ENCODE results near the gene ADAMTSL4.
"Not testable (repeated sequence)": the region's sequence is repeated elsewhere in the genome, so short reads cannot be mapped to it uniquely, and the experiment has no call there.

The ADAMTSL4 gene

DNA sequence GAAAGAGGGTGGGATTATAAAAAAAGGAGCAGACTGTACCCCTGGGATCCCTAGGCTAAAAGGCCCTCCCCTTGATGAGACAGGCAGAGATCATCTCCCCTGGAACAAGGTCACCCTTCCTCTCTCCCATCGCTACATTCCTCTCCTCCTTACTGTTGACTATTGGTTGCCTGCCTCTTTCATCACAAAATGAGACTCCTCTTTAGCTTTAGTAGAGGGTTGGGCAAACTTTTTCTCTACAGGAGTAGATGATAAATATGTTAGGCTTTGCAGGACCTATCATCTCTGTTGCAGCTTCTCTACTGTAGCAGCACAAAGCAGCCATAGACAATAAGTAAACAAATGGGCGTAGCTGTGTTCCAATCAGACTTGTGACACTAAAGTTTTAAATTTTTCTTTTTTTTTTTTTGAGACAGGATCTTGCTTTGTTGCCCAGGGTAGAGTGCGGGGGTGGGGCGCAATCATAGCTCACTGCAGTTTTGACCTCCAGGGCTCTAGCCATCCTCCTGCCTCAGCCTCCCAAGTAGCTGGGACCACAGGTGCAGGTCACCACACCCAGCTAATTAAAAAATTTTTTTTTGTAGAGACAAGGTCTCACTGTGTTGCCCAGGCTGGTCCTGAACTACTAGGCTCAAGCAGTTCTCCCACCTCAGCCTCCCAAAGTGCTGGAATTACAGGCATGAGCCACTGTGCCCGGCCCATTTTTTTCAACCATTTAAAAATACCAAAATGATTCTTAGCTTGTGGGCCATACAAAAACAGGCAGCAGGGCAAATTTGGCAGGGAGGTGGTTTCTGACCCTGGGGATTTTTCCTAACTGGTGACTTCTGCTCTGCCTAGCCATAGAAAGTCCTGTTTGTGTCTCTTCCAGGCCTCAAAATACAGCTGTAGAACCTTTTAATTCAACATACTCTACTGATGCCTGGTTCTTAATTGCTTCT, 15.1 kb downstream of the ADAMTSL4 start:
- H3K27me3 Mint-ChIP-seq, result no peaks in the 10 kb centered on the region
- H3K4me3 Mint-ChIP-seq, result peak overlapping the region; percentile 92
- no peaks in the 10 kb centered on the region for H3K9me3 Mint-ChIP-seq
- H3K27ac Mint-ChIP-seq, result peak overlapping the region; percentile 100
- peaks cover 88% of the 10 kb centered on the region for H3K4me1 Mint-ChIP-seq (ENCODE audit: low read depth)
- H3K36me3 Mint-ChIP-seq (ENCODE audit: low read depth), result peaks cover 17% of the 10 kb centered on the region
- no peak for DNase-seq

DNA sequence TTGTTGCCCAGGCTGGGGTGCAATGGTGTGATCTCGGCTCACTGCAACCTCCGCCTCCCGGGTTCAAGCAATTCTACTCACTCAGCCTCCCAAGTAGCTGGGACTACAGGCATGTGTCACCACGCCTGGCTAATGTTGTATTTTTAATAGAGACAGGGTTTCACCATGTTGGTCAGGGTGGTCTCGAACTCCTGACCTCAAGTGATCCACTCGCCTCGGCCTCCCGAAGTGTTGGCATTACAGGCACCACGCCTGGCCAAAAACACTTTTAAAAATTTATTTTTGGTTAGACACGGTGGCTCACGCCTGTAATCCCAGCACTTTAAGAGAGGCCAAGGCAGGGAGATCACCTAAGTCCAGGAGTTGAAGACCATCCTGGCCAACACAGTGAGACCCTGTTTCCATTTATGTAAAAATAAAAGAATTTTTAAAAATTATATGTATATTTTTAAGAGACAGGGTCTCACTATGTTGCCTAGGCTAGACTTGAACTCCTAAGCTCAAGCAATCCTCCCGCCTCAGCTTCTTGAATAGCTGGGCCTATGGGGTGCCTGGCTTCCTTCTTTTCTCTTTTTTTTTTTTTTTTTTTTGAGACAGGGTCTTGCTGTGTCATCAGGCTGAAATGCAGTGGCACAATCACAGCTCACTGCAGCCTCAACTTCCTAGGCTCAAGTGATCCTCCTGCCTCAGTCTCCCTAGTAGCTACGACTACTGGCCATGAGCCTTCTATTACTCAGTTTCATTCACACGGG, 16.2 kb downstream of the ADAMTSL4 start:
- peak overlapping the region; percentile 100 for H3K27ac Mint-ChIP-seq
- peak overlapping the region; percentile 24 for H3K4me3 Mint-ChIP-seq
- peaks cover 28% of the 10 kb centered on the region for H3K36me3 Mint-ChIP-seq (ENCODE audit: low read depth)
- not testable (repeated sequence) for H3K9me3 Mint-ChIP-seq, DNase-seq, H3K27me3 Mint-ChIP-seq
- H3K4me1 Mint-ChIP-seq (ENCODE audit: low read depth), result peaks cover 90% of the 10 kb centered on the region

DNA sequence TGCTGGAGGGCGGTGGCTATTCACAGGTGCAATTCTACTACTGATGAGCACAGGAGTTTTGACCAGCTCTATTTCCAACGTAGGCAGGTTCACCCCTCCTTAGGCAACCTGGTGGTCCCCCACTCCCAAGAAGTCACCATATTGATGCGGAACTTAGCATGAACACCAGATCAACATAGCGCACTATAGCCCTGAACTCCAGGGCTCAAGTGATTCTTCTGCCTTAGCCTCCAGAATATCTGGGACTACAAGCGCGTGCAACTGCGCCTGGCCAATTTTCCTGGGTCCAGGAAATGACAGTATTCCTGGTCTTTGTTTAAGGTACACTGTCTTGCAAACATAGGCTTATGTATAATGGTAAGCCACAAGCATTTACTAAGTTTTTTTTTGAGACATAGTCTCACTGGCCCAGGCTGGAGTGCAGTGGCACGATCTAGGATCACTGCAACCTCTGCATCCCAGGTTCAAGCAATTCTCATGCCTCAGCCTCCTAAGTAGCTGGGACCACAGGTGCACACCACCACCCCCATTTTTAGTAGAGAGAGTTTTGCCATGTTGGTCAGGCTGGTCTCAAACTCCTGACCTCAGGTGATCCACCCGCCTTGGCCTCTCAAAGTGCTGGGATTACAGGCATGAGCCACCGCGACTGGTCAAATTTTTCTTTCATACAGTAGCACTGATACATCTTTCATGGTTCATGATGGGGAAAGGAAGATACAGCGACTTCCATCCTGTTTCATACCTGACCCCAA, 17.6 kb downstream of the ADAMTSL4 start:
- Mint-ChIP-seq H3K9me3 (no peaks in the 10 kb centered on the region), H3K27ac (peak overlapping the region; percentile 99), H3K4me3 (peak overlapping the region; percentile 99), H3K4me1 (ENCODE audit: low read depth) (peaks cover 91% of the 10 kb centered on the region), H3K36me3 (ENCODE audit: low read depth) (peaks cover 40% of the 10 kb centered on the region), H3K27me3 (no peaks in the 10 kb centered on the region)
- DNase-seq, result no peak

DNA sequence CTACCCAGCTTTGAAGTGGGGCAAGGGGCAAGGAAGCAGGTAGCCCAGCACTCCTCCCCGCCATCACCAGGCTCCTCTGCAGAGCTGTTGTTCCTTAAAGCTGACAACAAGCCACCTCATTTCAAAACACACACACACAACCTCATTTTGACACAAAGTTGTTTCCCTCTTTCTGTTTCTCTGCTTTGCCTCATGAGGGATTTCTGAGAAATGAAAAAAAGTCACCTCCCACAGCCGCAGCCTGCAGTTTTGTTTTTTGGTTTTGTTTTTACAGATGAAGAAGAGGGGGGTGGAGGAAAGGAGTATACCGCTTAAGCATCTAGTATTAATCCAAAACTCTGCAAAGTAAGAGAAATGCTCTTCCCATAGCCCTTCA, 18.1 kb downstream of the ADAMTSL4 start:
- Mint-ChIP-seq H3K36me3 (ENCODE audit: low read depth) (peaks cover 45% of the 10 kb centered on the region), H3K27ac (peak overlapping the region; percentile 99), H3K9me3 (no peaks in the 10 kb centered on the region), H3K27me3 (no peaks in the 10 kb centered on the region), H3K4me3 (peak overlapping the region; percentile 99), H3K4me1 (ENCODE audit: low read depth) (peaks cover 90% of the 10 kb centered on the region)
- DNase-seq, result peak; percentile 70

DNA sequence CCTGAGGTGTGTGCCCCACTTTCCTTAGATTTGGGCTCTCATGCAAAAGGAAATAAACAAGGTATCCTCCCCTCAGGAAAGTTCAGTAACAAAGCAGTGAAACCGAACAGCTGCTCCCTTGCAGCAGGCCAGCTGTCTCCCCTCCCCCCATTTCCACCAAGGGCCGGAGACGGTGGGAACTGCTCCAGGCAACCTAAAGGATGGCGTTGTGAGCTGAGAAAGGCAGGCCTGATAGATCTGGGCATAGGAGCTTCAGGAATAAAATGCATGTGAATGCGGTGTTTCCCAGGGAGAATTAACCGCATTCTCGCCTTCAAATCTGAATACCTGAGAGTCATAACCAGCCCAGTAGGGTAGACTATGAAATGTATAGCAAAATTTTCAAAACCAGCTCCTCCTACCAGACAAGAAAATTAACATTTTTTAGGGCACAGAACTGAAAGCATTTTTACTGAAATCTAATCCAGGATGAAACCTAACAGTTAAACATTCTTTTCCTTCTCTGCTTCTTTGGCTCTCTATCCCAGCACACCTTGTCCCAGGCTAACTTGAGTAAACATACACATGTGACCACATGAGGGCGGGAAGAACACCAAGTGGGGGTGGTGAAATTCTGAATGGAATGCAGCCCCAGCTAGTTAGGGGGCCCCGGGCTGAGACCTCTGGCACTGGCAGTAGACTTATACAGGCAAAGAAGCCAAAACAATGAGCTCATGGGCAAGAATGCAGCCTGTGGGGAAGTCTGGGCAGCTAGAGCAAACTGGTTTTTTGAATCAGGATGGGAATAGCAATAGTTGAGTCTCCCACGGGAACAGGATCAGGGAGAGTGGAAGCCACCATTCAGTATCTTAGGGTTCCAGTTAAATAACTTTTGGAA, 18.7 kb downstream of the ADAMTSL4 start:
- H3K27me3 Mint-ChIP-seq, result no peaks in the 10 kb centered on the region
- peaks cover 51% of the 10 kb centered on the region for H3K36me3 Mint-ChIP-seq (ENCODE audit: low read depth)
- peaks cover 90% of the 10 kb centered on the region for H3K4me1 Mint-ChIP-seq (ENCODE audit: low read depth)
- peak; percentile 80 for DNase-seq
- peak overlapping the region; percentile 99 for H3K27ac Mint-ChIP-seq
- H3K4me3 Mint-ChIP-seq, result peak overlapping the region; percentile 99
- H3K9me3 Mint-ChIP-seq, result no peaks in the 10 kb centered on the region

DNA sequence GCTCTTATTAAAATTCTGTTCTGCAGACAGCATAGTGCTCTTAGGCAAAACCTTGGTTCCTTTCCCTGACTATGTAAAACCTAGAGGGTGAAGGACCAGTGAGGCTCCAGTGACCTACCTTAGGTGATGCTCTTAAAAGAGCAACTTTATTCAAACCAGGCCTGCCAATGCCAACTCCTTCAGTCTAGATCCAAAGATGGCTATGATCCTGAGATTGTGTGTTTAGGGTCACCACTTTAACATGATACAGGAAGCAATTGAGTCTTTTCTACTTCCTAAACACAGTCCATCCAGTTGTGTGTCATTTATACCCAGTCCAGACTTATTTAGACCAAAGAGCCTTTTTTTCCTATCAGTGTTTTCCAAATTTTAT, 19.4 kb downstream of the ADAMTSL4 start:
- Mint-ChIP-seq H3K36me3 (ENCODE audit: low read depth) (peaks cover 57% of the 10 kb centered on the region), H3K27me3 (no peaks in the 10 kb centered on the region), H3K27ac (peak overlapping the region; percentile 99), H3K4me1 (ENCODE audit: low read depth) (peaks cover 90% of the 10 kb centered on the region), H3K4me3 (peak overlapping the region; percentile 99), H3K9me3 (no peaks in the 10 kb centered on the region)
- DNase-seq, result no peak

DNA sequence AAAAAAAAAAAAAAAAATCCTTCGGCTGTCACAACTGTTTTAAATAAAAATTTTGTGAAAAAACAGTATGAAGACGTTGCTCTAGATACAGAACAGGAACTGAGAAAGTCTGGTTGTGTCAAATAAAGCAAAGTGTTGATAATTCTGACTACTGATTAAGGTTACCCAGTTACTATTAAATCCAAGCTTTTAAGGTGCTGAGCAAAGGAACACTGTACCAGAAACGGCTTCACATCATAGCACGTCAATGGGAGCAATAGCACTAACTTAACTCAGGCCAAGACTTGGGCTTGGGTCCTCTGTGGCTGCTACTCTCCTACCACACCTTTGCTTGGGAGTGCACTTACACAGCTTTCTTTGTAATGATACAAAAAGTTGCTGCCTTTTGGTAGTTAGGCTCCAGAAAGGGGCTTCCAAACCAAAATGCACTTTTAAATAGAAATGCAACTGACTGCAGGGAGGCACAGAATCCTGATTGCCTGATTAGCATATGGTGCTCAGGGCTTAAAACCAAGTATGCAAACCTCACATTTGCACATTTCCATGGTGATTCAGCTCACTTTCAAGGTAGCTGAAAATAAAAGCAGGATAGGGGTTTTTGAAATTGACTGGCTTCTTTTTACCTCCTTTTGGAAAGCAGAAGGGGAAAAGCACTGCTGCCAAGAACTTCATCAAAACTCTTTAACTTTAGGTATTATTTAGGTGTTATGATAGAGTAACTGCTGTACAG, 23.9 kb downstream of the ADAMTSL4 start:
- no peaks in the 10 kb centered on the region for H3K9me3 Mint-ChIP-seq
- no peaks in the 10 kb centered on the region for H3K27me3 Mint-ChIP-seq
- peaks cover 69% of the 10 kb centered on the region for H3K4me1 Mint-ChIP-seq (ENCODE audit: low read depth)
- peaks cover 90% of the 10 kb centered on the region for H3K36me3 Mint-ChIP-seq (ENCODE audit: low read depth)
- H3K27ac Mint-ChIP-seq, result peak overlapping the region; percentile 99
- no peak for DNase-seq
- H3K4me3 Mint-ChIP-seq, result peak overlapping the region; percentile 99

DNA sequence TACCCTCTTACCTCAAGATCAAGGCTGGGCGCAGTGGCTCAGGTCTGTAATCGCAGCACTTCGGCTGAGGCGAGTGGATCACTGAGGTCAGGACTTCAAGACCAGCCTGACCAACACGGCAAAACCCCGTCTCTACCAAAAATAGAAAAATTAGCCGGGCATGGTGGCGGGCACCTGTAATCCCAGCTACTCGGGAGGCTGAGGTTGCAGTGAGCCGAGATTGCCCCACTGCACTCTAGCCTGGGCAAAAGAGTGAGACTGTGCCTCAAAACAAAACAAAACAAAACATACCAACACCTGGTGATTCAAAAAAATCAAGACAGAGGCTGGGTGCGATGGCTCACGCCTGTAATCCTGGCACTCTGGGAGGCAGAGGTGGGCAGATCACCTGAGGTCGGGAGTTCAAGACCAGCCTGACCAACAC, 24.5 kb downstream of the ADAMTSL4 start:
- DNase-seq, H3K27me3 Mint-ChIP-seq, H3K9me3 Mint-ChIP-seq: not testable (repeated sequence)
- peaks cover 96% of the 10 kb centered on the region for H3K36me3 Mint-ChIP-seq (ENCODE audit: low read depth)
- peak overlapping the region; percentile 99 for H3K4me3 Mint-ChIP-seq
- H3K27ac Mint-ChIP-seq, result peak overlapping the region; percentile 99
- peaks cover 63% of the 10 kb centered on the region for H3K4me1 Mint-ChIP-seq (ENCODE audit: low read depth)

DNA sequence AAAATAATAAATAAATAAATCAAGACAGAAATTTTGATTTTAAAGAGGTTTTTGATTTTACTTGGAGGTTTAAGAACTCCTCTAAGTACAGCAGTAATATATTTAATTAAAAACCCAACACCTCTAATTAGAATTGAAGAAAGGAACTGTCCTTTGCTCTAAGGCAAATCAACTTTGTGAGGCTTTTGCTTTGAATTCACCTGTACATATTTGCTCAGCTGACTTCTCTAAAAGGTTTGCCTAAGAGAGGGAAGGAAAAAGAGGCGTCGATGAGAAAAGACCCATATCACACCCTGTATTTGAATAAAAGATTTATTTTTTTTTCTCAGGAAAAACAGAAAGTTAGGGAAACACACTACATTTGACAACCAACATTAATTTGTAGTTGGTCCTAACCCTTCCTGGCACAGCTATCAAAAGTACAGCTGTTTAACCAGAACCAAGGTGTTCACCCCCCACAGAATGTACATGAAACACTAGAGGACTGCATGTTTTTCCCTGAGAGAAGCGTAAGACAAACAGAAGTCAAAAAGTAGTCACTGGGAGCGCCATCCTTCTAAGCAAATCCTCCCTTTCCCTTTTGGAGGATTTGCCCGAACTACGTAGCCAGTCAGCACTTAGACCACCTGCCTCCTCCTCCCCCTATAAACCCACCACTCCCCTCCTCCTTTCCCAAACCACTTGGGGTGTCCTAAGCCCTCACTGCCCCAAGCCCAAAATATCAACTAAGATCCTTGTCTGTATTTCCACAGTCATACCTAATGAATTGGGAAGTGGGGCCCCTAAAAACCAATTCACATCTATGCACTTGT, 25.3 kb downstream of the ADAMTSL4 start:
- H3K27me3 Mint-ChIP-seq, result no peaks in the 10 kb centered on the region
- DNase-seq, result no peak
- peak overlapping the region; percentile 99 for H3K27ac Mint-ChIP-seq
- no peaks in the 10 kb centered on the region for H3K9me3 Mint-ChIP-seq
- peaks cover 99% of the 10 kb centered on the region for H3K36me3 Mint-ChIP-seq (ENCODE audit: low read depth)
- H3K4me3 Mint-ChIP-seq, result peak overlapping the region; percentile 99
- H3K4me1 Mint-ChIP-seq (ENCODE audit: low read depth), result peaks cover 56% of the 10 kb centered on the region

DNA sequence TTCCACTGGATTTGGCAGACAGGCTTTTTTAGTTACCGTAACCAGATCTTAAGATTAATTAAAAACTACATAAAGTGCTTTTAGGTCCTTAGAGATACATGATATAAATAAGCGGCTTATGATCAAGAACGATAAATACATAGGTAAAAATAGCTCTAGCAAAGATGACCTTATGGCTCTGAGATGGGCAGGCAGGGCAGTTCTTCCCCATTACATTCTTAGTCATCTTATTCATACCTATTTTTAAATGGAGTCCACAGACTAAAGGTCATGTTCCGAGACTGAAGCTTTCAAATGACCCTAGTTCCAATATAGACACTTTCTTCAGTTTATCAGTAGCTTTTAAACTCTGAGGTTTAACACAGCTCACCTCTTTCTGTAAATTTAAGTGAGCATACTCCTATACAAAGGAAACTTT, 25.9 kb downstream of the ADAMTSL4 start:
- no peaks in the 10 kb centered on the region for H3K27me3 Mint-ChIP-seq
- H3K36me3 Mint-ChIP-seq (ENCODE audit: low read depth), result peaks cover 93% of the 10 kb centered on the region
- H3K4me3 Mint-ChIP-seq, result peak overlapping the region; percentile 99
- DNase-seq, result no peak
- H3K27ac Mint-ChIP-seq, result peak overlapping the region; percentile 99
- peaks cover 54% of the 10 kb centered on the region for H3K4me1 Mint-ChIP-seq (ENCODE audit: low read depth)
- no peaks in the 10 kb centered on the region for H3K9me3 Mint-ChIP-seq

DNA sequence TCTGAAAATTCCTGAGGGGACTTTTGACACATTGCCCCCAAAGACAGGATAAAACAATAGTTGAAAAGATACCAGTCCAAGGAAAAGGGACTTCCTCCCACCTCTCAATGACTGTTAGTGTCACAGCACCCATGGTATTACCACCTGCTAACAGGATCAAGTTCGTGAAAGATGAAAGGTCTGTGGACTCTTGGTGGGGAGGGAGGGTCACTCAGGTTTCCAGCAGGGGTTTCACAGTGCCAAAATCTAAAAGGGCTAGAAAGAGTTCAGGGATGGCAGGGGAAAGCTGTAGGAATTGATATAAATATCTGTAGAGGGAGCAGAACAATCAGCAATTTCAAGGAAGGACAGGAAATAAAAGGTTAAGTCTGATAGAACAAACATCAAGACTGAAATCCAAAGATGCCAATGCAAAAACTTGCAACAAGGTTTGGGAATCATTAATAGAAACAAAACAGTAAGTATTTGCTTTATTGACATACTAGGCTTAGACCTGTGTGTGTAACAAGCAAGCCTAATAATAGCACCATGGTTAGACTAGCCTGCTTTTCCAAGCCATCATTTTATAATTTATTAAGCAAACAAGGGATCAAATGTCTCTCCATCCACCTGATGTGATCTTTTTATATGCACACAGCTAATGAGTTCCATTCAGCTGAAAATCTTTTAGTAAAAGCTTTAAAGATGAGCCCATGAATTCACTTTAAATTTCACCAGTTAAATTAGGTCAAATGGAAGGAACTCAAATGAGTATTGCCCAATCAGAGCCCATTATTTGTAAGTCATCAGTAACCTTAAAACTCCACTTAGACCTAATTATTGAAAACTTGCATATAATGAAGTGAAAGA, 26.5 kb downstream of the ADAMTSL4 start:
- Mint-ChIP-seq H3K36me3 (ENCODE audit: low read depth) (peaks cover 87% of the 10 kb centered on the region), H3K27ac (peak overlapping the region; percentile 99), H3K27me3 (no peaks in the 10 kb centered on the region), H3K9me3 (no peaks in the 10 kb centered on the region), H3K4me1 (ENCODE audit: low read depth) (peaks cover 54% of the 10 kb centered on the region), H3K4me3 (peak overlapping the region; percentile 99)
- no peak for DNase-seq

DNA sequence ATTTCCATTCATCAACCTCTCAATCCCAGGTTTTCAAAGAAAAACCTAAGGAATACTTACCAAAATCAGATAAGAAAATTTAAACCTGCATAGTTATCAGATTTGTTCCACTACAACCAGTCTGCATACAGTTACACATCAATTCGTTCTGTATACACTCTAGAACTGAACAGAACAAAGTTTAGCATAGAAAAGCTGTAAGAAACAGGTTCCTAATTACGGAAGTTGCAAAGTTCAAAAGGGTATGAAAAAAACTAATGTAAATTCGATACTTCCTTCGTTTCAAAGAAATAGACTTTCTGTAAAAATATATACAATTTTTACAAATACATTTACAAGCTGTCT, 27.1 kb downstream of the ADAMTSL4 start:
- peak overlapping the region; percentile 99 for H3K4me3 Mint-ChIP-seq
- H3K27ac Mint-ChIP-seq, result peak overlapping the region; percentile 99
- no peaks in the 10 kb centered on the region for H3K9me3 Mint-ChIP-seq
- no peak for DNase-seq
- H3K36me3 Mint-ChIP-seq (ENCODE audit: low read depth), result peaks cover 81% of the 10 kb centered on the region
- H3K4me1 Mint-ChIP-seq (ENCODE audit: low read depth), result peaks cover 52% of the 10 kb centered on the region
- no peaks in the 10 kb centered on the region for H3K27me3 Mint-ChIP-seq
